ENCODE results near the gene SPEM3. TPM values are rescaled to one million over a fixed set of nuclear protein-coding genes. Genes with fewer than 3 reads are reported as not detected.

Gene SPEM3
- total and polyA plus RNA-seq, 2 of the 13 experiments (the other 11 are each of a cell fraction or from before 2014, with no cell fraction given), result not detected

DNA sequence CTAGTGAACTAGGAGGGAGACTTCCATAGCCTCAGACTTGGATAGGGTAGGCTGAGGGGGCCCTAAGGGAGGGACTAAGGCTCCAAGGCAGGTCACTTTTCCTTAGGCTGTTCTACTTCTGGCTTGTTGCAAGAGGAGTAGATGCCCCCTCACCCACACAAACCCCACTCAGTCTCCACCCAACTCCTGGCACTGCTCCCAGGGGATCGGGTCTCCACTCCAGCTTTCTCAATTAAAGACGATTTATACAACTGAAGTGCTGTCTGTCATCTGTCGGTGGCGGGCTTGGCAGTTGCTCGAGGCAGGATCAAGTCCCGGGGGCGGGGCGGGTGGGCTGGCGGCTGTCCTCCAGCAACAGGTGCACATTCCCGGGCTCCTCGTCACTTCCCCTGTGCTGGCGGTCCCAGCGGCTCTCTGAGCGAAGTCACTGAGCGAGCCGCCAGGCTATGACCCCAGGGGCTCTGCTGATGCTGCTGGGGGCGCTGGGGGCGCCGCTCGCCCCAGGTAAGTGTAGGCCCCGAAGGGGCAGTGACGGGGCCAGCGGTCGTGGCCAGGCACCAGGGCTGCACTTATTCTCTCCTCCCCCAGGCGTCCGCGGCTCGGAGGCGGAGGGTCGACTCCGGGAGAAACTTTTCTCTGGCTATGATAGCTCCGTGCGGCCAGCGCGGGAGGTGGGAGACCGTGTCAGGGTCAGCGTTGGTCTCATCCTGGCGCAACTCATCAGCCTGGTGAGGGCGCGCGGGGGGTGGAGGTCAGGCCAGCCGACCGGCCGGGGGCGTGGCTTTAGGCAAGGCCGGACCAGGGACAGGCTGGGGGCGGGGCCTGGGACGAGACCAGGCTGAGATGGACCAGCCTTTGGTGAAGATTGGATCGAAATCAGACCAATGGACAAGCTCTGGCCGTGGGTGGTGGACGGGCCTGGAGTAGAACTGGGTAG, 16.3 kb downstream of the SPEM3 start, which contains the start of gene CHRNB1 (continued):
- TF ChIP-seq, protein P1, sequence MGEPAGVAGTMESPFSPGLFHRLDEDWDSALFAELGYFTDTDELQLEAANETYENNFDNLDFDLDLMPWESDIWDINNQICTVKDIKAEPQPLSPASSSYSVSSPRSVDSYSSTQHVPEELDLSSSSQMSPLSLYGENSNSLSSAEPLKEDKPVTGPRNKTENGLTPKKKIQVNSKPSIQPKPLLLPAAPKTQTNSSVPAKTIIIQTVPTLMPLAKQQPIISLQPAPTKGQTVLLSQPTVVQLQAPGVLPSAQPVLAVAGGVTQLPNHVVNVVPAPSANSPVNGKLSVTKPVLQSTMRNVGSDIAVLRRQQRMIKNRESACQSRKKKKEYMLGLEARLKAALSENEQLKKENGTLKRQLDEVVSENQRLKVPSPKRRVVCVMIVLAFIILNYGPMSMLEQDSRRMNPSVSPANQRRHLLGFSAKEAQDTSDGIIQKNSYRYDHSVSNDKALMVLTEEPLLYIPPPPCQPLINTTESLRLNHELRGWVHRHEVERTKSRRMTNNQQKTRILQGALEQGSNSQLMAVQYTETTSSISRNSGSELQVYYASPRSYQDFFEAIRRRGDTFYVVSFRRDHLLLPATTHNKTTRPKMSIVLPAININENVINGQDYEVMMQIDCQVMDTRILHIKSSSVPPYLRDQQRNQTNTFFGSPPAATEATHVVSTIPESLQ (CRISPR knock-in tag; conservative IDR thresholded peaks at IDR 0.05), result 0 out of 2 replicates have a peak, but pooled peaks have one; percentile 59
- no peak for TF ChIP-seq MAF1 (CRISPR knock-in tag; IDR thresholded peaks at IDR 0.05; ENCODE audit: borderline replicate concordance)
- TF ChIP-seq ELF4 (CRISPR knock-in tag; IDR thresholded peaks at IDR 0.05; ENCODE audit: borderline replicate concordance), result peak; percentile 58; the same call in 1 of the 2 replicates
- TF ChIP-seq ZNF547 (CRISPR knock-in tag; IDR thresholded peaks at IDR 0.05), result peak; percentile 54; the same call in 1 of the 2 replicates
- no peak for TF ChIP-seq NR3C1 (CRISPR knock-in tag; IDR thresholded peaks at IDR 0.05)
- TF ChIP-seq, protein P2, sequence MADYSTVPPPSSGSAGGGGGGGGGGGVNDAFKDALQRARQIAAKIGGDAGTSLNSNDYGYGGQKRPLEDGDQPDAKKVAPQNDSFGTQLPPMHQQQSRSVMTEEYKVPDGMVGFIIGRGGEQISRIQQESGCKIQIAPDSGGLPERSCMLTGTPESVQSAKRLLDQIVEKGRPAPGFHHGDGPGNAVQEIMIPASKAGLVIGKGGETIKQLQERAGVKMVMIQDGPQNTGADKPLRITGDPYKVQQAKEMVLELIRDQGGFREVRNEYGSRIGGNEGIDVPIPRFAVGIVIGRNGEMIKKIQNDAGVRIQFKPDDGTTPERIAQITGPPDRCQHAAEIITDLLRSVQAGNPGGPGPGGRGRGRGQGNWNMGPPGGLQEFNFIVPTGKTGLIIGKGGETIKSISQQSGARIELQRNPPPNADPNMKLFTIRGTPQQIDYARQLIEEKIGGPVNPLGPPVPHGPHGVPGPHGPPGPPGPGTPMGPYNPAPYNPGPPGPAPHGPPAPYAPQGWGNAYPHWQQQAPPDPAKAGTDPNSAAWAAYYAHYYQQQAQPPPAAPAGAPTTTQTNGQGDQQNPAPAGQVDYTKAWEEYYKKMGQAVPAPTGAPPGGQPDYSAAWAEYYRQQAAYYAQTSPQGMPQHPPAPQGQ (CRISPR knock-in tag; IDR thresholded peaks at IDR 0.05; ENCODE audit: borderline replicate concordance), result no peak
- no peak for TF ChIP-seq SRF (IDR thresholded peaks at IDR 0.05; ENCODE audit: low read depth, low read length)
- TF ChIP-seq, protein P3, sequence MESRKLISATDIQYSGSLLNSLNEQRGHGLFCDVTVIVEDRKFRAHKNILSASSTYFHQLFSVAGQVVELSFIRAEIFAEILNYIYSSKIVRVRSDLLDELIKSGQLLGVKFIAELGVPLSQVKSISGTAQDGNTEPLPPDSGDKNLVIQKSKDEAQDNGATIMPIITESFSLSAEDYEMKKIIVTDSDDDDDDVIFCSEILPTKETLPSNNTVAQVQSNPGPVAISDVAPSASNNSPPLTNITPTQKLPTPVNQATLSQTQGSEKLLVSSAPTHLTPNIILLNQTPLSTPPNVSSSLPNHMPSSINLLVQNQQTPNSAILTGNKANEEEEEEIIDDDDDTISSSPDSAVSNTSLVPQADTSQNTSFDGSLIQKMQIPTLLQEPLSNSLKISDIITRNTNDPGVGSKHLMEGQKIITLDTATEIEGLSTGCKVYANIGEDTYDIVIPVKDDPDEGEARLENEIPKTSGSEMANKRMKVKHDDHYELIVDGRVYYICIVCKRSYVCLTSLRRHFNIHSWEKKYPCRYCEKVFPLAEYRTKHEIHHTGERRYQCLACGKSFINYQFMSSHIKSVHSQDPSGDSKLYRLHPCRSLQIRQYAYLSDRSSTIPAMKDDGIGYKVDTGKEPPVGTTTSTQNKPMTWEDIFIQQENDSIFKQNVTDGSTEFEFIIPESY (CRISPR knock-in tag; IDR thresholded peaks at IDR 0.05), result no peak
- TF ChIP-seq RBFOX2 (IDR thresholded peaks at IDR 0.05; ENCODE audit: low read depth, low read length), result peak; percentile 78
- peak; percentile 75; the same call in 1 of the 2 replicates for TF ChIP-seq ZMAT3 (CRISPR knock-in tag; conservative IDR thresholded peaks at IDR 0.05)
- TF ChIP-seq, protein P4, sequence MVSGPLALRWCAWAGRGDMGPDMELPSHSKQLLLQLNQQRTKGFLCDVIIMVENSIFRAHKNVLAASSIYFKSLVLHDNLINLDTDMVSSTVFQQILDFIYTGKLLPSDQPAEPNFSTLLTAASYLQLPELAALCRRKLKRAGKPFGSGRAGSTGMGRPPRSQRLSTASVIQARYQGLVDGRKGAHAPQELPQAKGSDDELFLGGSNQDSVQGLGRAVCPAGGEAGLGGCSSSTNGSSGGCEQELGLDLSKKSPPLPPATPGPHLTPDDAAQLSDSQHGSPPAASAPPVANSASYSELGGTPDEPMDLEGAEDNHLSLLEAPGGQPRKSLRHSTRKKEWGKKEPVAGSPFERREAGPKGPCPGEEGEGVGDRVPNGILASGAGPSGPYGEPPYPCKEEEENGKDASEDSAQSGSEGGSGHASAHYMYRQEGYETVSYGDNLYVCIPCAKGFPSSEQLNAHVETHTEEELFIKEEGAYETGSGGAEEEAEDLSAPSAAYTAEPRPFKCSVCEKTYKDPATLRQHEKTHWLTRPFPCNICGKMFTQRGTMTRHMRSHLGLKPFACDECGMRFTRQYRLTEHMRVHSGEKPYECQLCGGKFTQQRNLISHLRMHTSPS (CRISPR knock-in tag; IDR thresholded peaks at IDR 0.05; ENCODE audit: low read depth), result peak; percentile 73; the same call in 1 of the 2 replicates
- no peak for TF ChIP-seq SMAD3 (CRISPR knock-in tag; IDR thresholded peaks at IDR 0.05)
- no peak for TF ChIP-seq RARG (CRISPR knock-in tag; IDR thresholded peaks at IDR 0.05; ENCODE audit: low read depth)
- TF ChIP-seq, protein P5, sequence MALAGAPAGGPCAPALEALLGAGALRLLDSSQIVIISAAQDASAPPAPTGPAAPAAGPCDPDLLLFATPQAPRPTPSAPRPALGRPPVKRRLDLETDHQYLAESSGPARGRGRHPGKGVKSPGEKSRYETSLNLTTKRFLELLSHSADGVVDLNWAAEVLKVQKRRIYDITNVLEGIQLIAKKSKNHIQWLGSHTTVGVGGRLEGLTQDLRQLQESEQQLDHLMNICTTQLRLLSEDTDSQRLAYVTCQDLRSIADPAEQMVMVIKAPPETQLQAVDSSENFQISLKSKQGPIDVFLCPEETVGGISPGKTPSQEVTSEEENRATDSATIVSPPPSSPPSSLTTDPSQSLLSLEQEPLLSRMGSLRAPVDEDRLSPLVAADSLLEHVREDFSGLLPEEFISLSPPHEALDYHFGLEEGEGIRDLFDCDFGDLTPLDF (CRISPR knock-in tag; IDR thresholded peaks at IDR 0.05), result no peak; the same call in 1 of the 2 replicates
- no peak for TF ChIP-seq ZNF264 (CRISPR knock-in tag; IDR thresholded peaks at IDR 0.05)
- no peak for TF ChIP-seq ZKSCAN5 (CRISPR knock-in tag; IDR thresholded peaks at IDR 0.05)

Measured in HepG2 (cell line).